H1 (cell line): ENCODE measurements around the gene HLA-G. TPM values are rescaled to one million over a fixed set of nuclear protein-coding genes. Genes with fewer than 3 reads are reported as not detected.

ENCODE experiments used
- BRCA1 ChIP-seq: IDR thresholded peaks from 2 replicates; pipeline ENCODE4 v1.6.1; 2012; ENCODE audit warnings: low read depth, low read length, improper control_type of control experiment
- CEBPB ChIP-seq: IDR thresholded peaks from 2 replicates; pipeline ENCODE4 v1.6.1; 2012; ENCODE audit warnings: low read depth, low read length
- MAFK ChIP-seq: IDR thresholded peaks from 2 replicates; pipeline ENCODE4 v1.6.1; 2012; ENCODE audit warnings: low read depth, mild to moderate bottlenecking, improper control_type of control experiment, low read length
- POU5F1 ChIP-seq: IDR thresholded peaks from 2 replicates; pipeline ENCODE4 v1.6.1; 2011; ENCODE audit warnings: low read depth, mild to moderate bottlenecking, low read length, moderate library complexity
- SAP30 ChIP-seq: fragments of 300-600 bp; sonication (generic); IDR thresholded peaks from 2 replicates; pipeline ENCODE4 v1.7.1; 2012; ENCODE audit warnings: low read length, moderate library complexity, mild to moderate bottlenecking, inconsistent platforms; ENCODE audit not compliant: insufficient read depth, insufficient replicate concordance
- SIN3A ChIP-seq, 2 experiments: IDR thresholded peaks in 1 of 2; conservative IDR thresholded peaks in 1 of 2; 2 replicates each; pipeline ENCODE4 v1.6.1; 2011 to 2012; ENCODE audit warnings: low read length in 2 of 2, improper control_type of control experiment in 1 of 2, low read depth in 1 of 2, mild to moderate bottlenecking in 1 of 2
- polyA plus RNA-seq, 7 experiments: library from polyadenylated mRNA; depleted of rRNA in 3 of 7; stranded (reverse) in 5 of 7; unstranded in 2 of 7; fragments of >200 nt in 5 of 7; fragments of 200-250 nt in 2 of 7; gene quantifications; 1 replicate in 5 of 7; 2 replicates in 1 of 7; 4 replicates in 1 of 7; pipeline versions ENCODE4 v1.2.1 to v1.2.3, GENCODE V29; 2011 to 2013; ENCODE audit warnings: missing spikeins in 2 of 7, mixed read lengths in 2 of 7
- total RNA-seq: library from RNA; stranded (reverse); fragmentation: NEBNext Ultra II Directional; extraction: Animal tissue kit (Norgen Biotek cat#: 25700); gene quantifications from 2 replicates; pipeline ENCODE4 v1.2.1, GENCODE V29; 2021

The HLA-G gene
- total and polyA plus RNA-seq, 2 of the 8 experiments (the other 6 are each of a cell fraction or from before 2014, with no cell fraction given), result 3.2 to 4.8 TPM

DNA sequence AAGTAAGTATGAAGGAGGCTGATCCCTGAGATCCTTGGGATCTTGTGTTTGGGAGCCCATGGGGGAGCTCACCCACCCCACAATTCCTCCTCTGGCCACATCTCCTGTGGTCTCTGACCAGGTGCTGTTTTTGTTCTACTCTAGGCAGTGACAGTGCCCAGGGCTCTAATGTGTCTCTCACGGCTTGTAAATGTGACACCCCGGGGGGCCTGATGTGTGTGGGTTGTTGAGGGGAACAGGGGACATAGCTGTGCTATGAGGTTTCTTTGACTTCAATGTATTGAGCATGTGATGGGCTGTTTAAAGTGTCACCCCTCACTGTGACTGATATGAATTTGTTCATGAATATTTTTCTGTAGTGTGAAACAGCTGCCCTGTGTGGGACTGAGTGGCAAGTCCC lies 2.8 kb downstream of the HLA-G start (continued):
- TF ChIP-seq SIN3A (conservative IDR thresholded peaks at IDR 0.05 in 1 of 2, IDR thresholded peaks at IDR 0.05 in 1 of 2; ENCODE audit: low read depth in 1 of 2, low read length in 2 of 2), result no peak
- TF ChIP-seq SAP30, result no peak
- TF ChIP-seq CEBPB, result no peak
- TF ChIP-seq BRCA1, result no peak
- no peak for TF ChIP-seq POU5F1
- TF ChIP-seq MAFK, result no peak
- TF ChIP-seq, all 59 proteins: peak for 0
